HG03571 (cell line): ENCODE measurements around the gene FICD.

Experiments used
- ATAC-seq: cut with Tn5 transposase; IDR thresholded peaks from one replicate; pipeline ENCODE4 v1.9.1; 2021; ENCODE audit not compliant: unreplicated experiment

FICD gene

DNA sequence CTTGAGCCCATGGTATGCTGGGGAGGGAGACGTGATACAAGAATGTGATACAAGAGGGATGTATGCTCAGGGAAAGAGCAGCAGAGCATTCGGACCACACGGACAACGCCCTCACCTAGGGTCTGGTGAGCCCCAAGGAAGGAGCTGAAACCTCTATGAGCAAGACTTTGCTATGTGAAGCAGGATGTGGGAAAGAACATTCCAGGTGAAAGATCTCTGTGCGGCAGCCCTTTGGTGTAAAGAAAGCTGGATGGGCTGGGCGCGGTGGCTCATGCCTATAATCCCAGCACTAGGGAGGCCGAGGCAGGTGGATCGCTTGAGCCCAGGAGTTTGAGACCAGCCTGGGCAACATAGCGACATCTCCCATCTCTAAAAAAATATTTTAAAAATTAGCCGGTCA lies 16.9 kb upstream of the FICD start:
- ATAC-seq: no peak

DNA sequence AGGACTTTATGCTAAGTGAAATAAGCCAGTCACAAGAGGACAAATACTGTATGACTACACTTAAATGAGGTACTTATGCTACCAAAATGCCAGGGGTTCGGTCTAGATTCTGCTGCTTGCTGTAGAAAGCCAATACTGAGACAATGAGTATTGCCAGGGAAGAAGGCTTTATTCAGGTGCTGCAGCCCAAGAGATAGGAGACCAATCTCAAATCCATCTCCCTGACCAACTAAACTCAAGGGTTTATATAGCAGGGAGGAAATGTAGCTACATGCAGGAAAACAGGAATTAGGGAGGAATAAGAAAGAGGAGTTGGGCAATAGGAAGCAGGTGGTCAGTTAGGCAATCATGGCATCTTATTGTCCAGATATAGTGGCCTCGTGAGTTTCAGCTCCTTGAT lies 12.2 kb upstream of the FICD start:
- ATAC-seq: no peak

GRCh38 chr12:108505129-108505528 lies 9.9 kb upstream of the FICD start:
- ATAC-seq: no peak

GRCh38 chr12:108507971-108508642 lies 7.0 kb upstream of the FICD start:
- ATAC-seq: no peak

DNA sequence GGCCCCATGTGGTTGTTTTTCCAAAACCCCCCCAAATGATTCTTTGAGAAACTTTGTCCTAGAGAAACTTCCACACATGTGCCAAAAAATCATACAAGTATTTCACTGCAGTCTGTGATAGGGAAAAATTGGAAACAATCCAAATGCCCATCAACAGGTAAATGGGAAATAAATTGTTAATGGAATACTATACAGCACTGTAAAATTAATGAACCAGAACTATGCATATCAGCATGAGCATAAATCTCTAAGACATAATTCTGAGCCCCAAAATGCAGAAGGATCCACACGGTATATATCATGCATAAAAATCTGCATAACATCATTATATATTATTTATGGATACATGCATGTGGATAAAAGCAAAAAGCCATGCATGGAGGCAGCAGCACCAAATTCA lies 5.3 kb upstream of the FICD start:
- no peak for ATAC-seq

- ATAC-seq: no peak
Observed at GRCh38 chr12:108510836-108511235, 4.2 kb upstream of the FICD start.

DNA sequence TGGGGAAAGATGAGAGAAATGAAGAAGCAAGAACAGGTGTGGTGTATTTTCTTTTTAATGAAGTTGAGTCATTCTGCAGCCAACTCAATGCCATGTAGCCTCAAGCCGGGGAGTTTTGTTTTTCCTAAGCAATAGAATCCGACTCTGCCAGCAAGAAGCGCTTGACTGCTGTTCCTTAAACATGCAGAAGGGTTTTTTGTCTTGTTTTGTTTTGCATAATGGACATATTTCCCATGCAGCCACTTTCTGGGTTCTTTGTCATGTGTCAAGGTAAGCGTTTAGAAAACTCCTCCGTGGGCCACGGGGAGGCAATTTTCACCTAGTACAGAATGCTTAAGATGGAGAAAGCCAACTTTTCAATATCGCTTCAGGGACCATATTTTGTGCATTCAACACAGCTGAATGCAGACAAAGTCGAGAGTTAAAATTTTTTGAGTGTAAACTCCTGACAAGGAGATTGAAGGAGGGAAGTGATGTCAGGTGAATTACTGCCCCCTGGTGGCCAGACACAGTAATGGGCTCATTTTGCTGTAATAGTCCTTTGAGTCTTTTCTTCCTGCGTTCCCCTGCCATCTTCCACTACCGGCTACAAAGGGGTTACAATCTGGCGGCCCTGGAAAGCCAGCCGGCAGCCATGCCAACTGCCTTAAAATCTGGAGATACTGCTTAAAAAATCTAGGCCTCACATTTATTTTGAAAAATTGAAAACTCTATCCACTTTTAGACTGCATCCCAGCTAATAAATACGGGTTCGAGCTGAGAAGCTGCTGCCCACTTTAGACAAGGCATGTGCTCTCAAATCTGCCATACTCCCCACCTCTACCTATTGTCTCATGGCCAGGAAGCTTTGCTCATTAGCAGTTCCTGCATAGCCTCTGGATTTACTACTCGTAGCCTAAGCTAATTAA lies 3.2 kb upstream of the FICD start:
- peak; percentile 21 for ATAC-seq

- ATAC-seq: no peak
Observed at GRCh38 chr12:108514468-108514972, 557 bp upstream of the FICD start.

- no peak for ATAC-seq
Observed at GRCh38 chr12:108515916-108516315, 839 bp downstream of the FICD start.

GRCh38 chr12:108516511-108517275 lies 1.6 kb downstream of the FICD start:
- ATAC-seq: no peak

GRCh38 chr12:108517288-108518100 lies 2.4 kb downstream of the FICD start:
- no peak for ATAC-seq

DNA sequence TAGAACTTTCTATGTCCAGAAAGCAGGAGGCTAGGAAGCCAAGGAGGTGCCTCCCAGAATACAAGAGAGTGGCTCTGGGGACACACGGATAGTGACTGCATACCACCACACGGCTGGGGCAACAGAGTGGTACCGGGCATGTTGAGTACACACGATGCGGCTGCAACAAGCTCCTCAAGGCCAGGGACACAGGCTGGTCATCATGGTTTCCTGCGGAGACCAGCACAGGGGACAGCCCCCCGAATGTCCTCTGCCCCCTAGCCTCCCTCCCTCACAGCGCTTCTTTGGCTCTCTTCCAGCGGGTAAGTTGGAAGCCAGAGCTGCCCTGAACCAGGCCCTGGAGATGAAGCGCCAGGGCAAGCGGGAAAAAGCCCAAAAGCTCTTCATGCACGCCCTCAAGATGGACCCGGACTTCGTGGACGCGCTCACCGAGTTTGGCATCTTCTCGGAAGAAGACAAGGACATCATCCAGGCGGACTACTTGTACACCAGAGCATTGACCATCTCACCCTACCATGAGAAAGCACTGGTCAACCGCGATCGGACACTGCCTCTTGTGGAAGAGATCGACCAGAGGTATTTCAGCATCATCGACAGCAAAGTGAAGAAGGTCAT lies 3.1 kb downstream of the FICD start:
- no peak for ATAC-seq

GRCh38 chr12:108518716-108519496 lies 3.8 kb downstream of the FICD start:
- no peak for ATAC-seq

DNA sequence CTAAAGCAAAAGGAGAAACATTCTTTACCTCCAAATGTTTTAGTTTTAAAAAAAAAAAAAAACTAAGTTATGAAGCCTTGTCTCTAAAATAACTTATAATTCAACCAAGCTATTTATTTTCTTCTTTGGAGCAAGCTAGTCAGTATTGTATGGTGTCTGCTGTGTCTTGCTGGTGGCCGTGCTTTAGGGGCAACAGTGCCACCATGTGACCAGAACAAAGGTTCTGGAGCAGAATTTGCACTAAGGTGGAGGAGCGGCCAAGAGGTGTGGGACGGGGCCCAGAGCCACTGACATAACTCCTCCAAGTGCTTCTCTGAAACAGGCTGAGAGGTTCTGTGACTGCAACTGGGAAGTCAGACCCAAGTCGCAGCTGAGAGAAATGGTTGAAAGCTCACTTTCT lies 4.5 kb downstream of the FICD start:
- no peak for ATAC-seq

DNA sequence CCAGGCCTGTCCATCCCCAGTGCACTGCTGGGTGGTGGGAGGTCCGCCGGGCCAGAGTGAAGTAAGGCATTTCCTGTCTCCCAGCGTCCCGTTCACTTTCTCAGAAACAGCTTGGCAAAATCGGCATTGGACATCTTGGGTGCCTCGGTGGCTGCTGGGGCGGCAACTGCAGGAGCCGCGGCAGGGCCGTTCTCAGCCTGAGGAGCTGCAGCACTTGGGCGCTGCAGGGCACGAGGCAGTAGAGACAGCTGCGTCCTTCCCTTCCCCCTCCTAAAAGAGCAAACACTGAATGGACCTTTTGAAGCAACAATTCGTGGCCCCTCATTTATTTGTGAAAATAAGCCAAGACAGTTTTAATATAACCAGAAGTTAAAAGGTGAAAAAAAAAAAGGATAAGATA lies 8.3 kb downstream of the FICD start:
- no peak for ATAC-seq

DNA sequence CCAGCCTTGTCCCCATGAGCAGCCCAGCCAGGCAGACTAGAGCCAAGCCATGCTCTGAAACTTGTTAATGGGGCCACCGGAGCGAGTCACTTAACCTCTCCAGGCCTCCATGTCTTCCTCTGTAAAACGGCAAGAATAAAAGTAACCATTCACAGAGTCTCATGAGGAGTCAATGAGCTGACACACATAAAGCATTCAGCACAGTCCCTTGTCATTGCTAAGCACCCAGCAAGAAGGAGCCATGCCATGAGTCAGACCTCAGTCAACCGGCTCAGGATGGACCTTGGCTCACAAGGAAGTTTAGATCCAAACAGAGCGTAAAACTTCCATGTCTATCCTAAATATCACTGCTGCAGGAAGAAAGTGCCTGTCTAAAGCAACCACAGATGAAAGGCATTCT lies 10.6 kb downstream of the FICD start:
- ATAC-seq: no peak

GRCh38 chr12:108526482-108527165 lies 11.5 kb downstream of the FICD start:
- ATAC-seq: no peak

GRCh38 chr12:108527166-108527496 lies 12.1 kb downstream of the FICD start:
- no peak for ATAC-seq

DNA sequence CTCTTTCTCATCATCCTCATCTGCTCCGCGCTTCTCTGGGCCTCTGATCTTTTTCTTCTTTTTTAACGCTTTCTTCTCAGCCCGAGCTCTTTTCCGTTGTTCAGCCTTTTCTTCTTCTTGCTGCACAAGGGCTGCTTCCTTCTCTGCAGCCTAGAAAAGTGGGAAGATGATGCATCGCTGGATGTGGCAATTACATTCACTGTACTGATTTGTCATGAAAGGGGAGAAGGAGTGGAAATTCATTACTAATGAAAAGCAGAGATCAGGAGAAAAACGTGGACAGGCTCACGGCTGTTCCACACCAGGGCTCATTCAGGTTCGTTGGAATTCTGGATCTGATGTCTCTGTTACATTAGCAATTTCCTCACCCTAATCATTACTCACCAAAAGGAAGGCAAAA lies 15.1 kb downstream of the FICD start:
- ATAC-seq: no peak
